Bronchial epithelial cell (primary cell): ENCODE results near the gene SLC44A3. TPM values are rescaled to one million over a fixed set of nuclear protein-coding genes. Genes with fewer than 3 reads are reported as not detected.
A peak's percentile ranks its signal among the peaks of the same experiment; 100 is the strongest.

ENCODE experiments used
- DNase-seq: peaks from one replicate; pipeline ENCODE4 v3.0.0-alpha.2; 2010; ENCODE audit warnings: low read depth
- FAIRE-seq: peaks from 2 replicates; lab custom pipeline; 2011; peaks lifted over from hg19 to GRCh38; lab: Jason Lieb, UNC
- H3K27me3 ChIP-seq: 2 replicates; pipeline ENCODE4 v1.5.1; 2011; ENCODE audit warnings: low read length; ENCODE audit not compliant: control insufficient read depth, insufficient read depth
- H3K36me3 ChIP-seq: 2 replicates; pipeline ENCODE4 v1.5.1; 2011; ENCODE audit warnings: low read length; ENCODE audit not compliant: control insufficient read depth, insufficient read depth
- H3K4me3 ChIP-seq: 2 replicates; pipeline ENCODE4 v1.5.1; 2011; ENCODE audit warnings: mild to moderate bottlenecking, low read depth, low read length, control low read depth
- CTCF ChIP-seq: IDR thresholded peaks from 2 replicates; pipeline ENCODE4 v1.5.1; 2011; ENCODE audit warnings: mild to moderate bottlenecking, moderate library complexity, low read length, control low read depth, inconsistent platforms; ENCODE audit not compliant: insufficient read depth, severe bottlenecking
- total RNA-seq: library from RNA; depleted of rRNA; stranded (reverse); fragments of >200 nt; gene quantifications from 2 replicates; pipeline ENCODE4 v1.2.1, GENCODE V29; 2014

The SLC44A3 gene
- total RNA-seq, 1 donor from 2014 or later, result 2.4 TPM

DNA sequence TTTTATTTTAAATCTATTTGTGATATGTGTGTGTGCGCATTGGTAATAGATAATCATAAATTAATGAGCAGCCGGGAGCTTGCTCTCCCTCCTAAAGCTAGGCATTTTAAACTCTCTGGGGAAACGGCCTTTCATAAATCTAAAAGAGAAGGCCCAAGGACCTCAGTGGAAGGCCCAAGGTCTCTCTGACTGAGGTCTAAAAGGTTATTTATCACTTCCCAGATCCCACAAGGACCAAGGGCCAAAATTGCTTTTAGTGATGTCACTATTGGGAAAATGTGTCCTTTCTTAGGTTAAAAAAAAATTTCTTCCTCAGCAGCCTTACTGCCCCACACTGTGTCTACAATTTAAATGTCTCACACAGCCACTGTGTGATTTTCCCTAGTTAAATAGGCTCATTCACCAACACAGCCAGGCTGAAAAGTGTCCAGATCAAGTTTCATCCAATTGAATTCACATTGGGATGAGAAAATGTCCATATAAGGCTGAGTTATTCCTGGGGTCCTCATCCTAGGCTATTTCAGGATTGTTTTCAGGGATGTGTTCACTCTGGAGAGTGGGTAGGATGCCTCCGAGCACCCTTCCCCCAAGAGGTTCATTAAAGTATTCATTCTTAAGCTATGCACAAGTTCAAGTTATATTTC, 46.1 kb downstream of the SLC44A3 start:
- no peak overlapping the region for H3K4me3 ChIP-seq
- FAIRE-seq, result no peak
- no peak for TF ChIP-seq CTCF

DNA sequence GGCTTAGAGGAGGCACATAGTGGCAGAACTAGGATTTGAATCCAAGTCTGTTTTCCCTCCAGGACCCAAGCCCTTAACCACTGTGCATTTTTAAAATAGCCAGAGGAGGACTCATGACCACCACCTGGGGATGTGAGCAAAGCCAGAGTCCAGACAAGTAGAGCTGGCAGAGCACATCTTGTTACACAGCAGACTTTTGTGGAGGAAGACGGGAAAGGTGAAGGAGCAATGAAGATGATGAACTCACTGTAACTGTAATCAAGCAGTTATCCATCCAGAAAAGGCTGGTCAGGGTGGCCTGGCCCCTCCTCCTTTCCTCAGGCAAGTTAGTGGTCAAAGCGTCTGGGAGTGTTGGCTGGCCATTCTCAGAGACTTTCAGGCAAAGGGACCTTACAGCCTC, 50.9 kb downstream of the SLC44A3 start:
- DNase-seq, result no peak
- Histone ChIP-seq H3K4me3 (no peak overlapping the region), H3K27me3 (no peaks in the 10 kb centered on the region), H3K36me3 (no peaks in the 10 kb centered on the region)
- TF ChIP-seq CTCF, result no peak
- FAIRE-seq, result no peak

More for the DNA sequence above, 46.1 kb downstream of the SLC44A3 start:
- DNase-seq, result no peak
- Histone ChIP-seq H3K27me3 (no peaks in the 10 kb centered on the region), H3K36me3 (no peaks in the 10 kb centered on the region)

- no peak for DNase-seq
- TF ChIP-seq CTCF, result no peak
- H3K4me3 ChIP-seq, result no peak overlapping the region
- H3K36me3 ChIP-seq, result no peaks in the 10 kb centered on the region
- no peaks in the 10 kb centered on the region for H3K27me3 ChIP-seq
- FAIRE-seq, result no peak
Measured at GRCh38 chr1:94872771-94873495, 52.8 kb downstream of the SLC44A3 start.

DNA sequence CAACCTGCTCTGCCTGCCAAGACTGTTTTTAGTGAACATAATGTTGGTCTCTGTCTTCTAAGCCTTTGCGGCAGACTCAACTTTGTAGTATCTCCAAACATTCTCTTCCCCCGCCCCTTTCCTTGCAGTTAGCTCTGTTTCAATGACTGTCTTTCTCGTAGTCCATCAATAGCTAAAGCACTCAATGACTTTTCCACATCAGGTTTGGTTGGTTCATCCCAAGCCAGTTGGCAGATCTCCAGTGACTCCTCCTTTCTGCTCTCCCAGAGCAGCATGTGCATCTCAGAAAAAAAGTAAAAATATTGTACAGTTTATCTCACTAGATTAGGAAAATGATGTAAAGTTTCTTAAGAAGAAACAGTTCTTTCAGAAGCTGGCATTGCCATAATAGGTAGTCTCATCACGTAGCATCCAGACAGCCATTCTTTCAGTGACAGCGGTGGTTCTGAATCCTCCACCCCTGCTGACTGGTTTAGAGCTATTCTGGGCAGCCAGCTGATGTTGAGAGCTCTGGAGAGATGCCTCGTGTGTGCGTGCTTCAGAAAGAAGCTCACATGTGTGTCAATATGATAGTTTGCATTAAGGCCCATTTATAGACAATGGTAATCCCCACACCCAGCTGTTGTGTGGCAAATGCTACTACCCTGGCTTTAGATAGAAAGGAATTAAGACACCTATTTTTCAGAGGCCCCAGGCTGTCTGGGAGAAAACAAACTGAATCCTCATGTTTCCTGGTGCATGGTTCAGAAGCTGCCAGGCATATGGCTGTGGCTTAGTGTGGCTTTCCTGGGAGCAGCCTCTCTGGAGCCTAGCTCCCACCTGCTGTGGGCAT, 53.6 kb downstream of the SLC44A3 start:
- H3K27me3 ChIP-seq, result no peaks in the 10 kb centered on the region
- DNase-seq (peak; percentile 20), FAIRE-seq (peak; percentile 52)
- no peak overlapping the region for H3K4me3 ChIP-seq
- no peak for TF ChIP-seq CTCF
- no peaks in the 10 kb centered on the region for H3K36me3 ChIP-seq

DNA sequence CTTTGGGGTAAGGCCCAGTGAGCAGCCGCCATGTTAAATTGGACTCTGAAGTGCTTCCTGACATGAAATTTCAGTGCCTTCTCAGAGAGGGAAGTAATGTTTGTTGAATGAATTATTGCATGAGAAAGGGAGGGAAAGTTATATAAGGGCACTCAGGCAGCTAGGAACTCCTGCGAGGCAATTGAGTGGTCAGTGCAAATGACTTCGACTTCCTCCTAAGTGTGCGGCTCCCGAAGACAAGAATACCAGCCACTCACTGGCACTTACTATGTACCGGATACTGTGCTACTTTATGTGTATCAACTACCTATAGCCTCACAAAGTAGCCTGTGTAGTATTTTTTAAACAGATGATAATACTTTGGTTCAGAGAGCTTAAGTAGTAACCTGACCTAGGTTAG, 54.3 kb downstream of the SLC44A3 start:
- DNase-seq (no peak), FAIRE-seq (no peak)
- no peak for TF ChIP-seq CTCF
- Histone ChIP-seq H3K4me3 (no peak overlapping the region), H3K27me3 (no peaks in the 10 kb centered on the region), H3K36me3 (no peaks in the 10 kb centered on the region)
